ENCODE measurements around the gene SP9. TPM values are rescaled to one million over a fixed set of nuclear protein-coding genes. Genes with fewer than 3 reads are reported as not detected.

SP9 gene
- total RNA-seq, 4 donors from 2014 or later, result not detected

DNA sequence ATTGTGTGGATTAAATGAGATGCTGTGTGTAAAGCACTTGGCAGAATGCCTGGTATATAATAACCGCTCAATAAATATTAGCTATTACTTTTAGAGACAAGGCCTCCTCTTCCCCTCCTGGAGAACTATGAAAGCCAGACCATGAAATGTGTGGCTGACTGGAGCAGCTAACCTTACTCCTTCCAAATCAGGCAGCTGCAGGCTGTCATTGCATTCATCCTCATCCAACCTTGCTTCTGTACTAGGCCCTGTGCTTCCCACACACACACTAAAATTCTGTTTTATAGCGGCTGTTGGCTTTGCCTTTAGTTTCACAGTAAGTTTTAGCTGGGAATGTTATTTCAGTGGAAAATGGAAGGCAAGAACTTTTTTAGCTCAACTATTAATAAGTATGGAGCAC is 10.2 kb upstream of the SP9 start:
- DNase-seq (ENCODE audit: low spot score) (no peak), ATAC-seq (ENCODE audit: low FRiP score) (no peak)
- no peak for TF ChIP-seq CTCF (IDR thresholded peaks at IDR 0.05)

- ATAC-seq (ENCODE audit: low FRiP score), result no peak
- no peak for TF ChIP-seq CTCF (IDR thresholded peaks at IDR 0.05)
These were observed 9.2 kb upstream of the SP9 start for GRCh38 chr2:174325373-174326160.

DNA sequence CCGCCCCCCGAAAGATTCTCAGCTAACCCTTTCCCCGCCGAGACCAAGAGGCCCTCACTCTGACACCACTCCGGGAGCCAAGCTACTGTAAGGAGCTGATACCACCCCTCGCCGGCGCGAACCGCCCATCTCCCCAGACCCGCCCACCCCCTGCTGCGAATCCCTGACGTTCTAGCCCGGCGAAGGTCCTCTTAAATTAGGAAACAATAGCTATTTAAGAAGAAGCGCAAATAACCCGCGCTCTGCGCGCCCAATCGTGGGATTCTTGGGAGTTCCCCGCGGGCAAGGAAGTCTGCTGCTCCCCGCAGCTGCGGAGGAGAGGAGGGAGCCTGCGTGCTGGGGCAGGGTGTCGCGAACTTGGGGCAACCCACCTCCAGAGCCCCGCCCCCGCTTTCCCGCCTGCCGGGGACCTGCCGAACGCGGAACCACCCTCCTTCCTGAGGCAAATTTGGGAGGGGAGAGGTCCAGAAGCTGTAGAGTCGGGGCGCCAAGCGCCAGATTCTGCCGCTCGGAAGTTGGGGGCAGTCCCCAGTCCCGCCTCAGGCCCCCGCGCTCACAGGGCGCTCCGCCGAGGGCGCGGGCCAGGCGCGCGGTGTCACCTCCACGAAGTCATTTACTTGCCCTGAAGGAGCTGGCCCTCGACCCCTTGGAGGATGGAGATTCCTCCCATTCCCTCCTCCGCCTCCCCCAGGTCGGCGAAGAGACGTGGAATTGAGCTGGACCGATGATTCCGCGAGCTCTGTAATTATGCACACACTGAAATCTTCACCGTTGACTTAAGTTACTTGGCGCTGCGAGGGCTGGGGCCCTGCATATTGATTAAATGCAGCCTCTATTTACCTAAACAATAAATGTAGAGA is 8.4 kb upstream of the SP9 start:
- no peak for TF ChIP-seq CTCF (IDR thresholded peaks at IDR 0.05)
- ATAC-seq (ENCODE audit: low FRiP score) (peak; percentile 63), DNase-seq (ENCODE audit: low spot score) (no peak)

More at GRCh38 chr2:174325373-174326160, 9.2 kb upstream of the SP9 start:
- no peak for DNase-seq (ENCODE audit: low spot score)

GRCh38 chr2:174327021-174327840 is 7.5 kb upstream of the SP9 start:
- ATAC-seq (ENCODE audit: low FRiP score) (peak; percentile 10), DNase-seq (ENCODE audit: low spot score) (no peak)
- no peak for TF ChIP-seq CTCF (IDR thresholded peaks at IDR 0.05)

DNA sequence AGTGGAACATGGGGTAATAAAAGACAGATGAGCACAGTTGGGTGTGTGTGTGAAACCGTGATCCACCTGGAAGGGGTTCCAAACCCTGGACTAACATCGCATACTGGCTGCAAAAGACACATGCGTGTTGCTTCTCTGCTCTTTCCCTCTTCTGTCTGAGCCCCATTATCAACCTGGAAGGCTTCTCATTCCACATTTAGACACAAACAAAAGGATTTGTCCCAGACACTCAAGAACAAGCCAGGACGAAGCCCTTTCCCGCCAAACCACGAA is 7.0 kb upstream of the SP9 start:
- TF ChIP-seq CTCF (IDR thresholded peaks at IDR 0.05), result no peak
- DNase-seq (ENCODE audit: low spot score), result no peak
- no peak for ATAC-seq (ENCODE audit: low FRiP score)

GRCh38 chr2:174328114-174328960 is 6.4 kb upstream of the SP9 start:
- no peak for DNase-seq (ENCODE audit: low spot score)
- no peak for ATAC-seq (ENCODE audit: low FRiP score)

More at GRCh38 chr2:174328114-174328960, 6.4 kb upstream of the SP9 start:
- no peak for TF ChIP-seq CTCF (IDR thresholded peaks at IDR 0.05)

Data from omental fat pad (tissue), 4 donors.